Heart left ventricle (tissue), 16 donors: ENCODE results near the gene CTSO. TPM values are rescaled to one million over a fixed set of nuclear protein-coding genes. Genes with fewer than 3 reads are reported as not detected.

Experiments
- ATAC-seq, 4 donors: fragments of 200-7000 bp; cut with Tn5 transposase; one replicate each; pipeline ENCODE4 v1.9.1; 2020 to 2022; ENCODE audit warnings: moderate library complexity in 4 of 4, mild to moderate bottlenecking in 3 of 4, moderate number of reproducible peaks in 1 of 4
- DNase-seq, 5 donors: peaks; one replicate each; pipeline ENCODE4 v3.0.0-alpha.2; 2020
- H3K27ac ChIP-seq, 12 donors: fragments of 200-600 bp; sonication (generic) in 4 of 12; one replicate each; pipeline versions ENCODE4 v1.5.0 to v1.8.0; 2016 to 2022; ENCODE audit warnings: mild to moderate bottlenecking in 2 of 12
- H3K27me3 ChIP-seq, 9 donors: fragments of 200-600 bp; sonication (generic) in 2 of 9; one replicate each; pipeline versions ENCODE4 v1.5.1 to v1.8.0; 2016 to 2022; ENCODE audit warnings: mild to moderate bottlenecking in 3 of 9
- H3K36me3 ChIP-seq, 9 donors: fragments of 200-600 bp; sonication (generic) in 2 of 9; one replicate each; pipeline versions ENCODE4 v1.5.0 to v1.8.0; 2018 to 2022; ENCODE audit warnings: mild to moderate bottlenecking in 2 of 9
- H3K4me1 ChIP-seq, 12 donors: fragments of 200-600 bp; sonication (generic) in 4 of 12; one replicate each; pipeline versions ENCODE4 v1.5.0 to v1.8.0; 2016 to 2022; ENCODE audit warnings: mild to moderate bottlenecking in 3 of 12
- H3K4me3 ChIP-seq, 12 donors: fragments of 200-600 bp; sonication (generic) in 4 of 12; one replicate each; pipeline versions ENCODE4 v1.5.0 to v1.8.0; 2017 to 2022; ENCODE audit warnings: mild to moderate bottlenecking in 9 of 12, moderate library complexity in 4 of 12
- H3K9me3 ChIP-seq, 12 donors: fragments of 200-600 bp; sonication (generic) in 4 of 12; one replicate each; pipeline versions ENCODE4 v1.5.0 to v1.8.0; 2016 to 2022; ENCODE audit warnings: mild to moderate bottlenecking in 1 of 12
- POLR2A ChIP-seq, 2 donors: fragments of 450-650 bp; IDR thresholded peaks; one replicate each; pipeline ENCODE4 v1.6.1; 2017; ENCODE audit warnings: antibody characterized with exemption in 2 of 2, mild to moderate bottlenecking in 2 of 2, moderate library complexity in 2 of 2
- WGBS, 4 donors: extraction: QIAGEN DNeasy Blood & Tissue Kit in 2 of 4; methylation state at CpG; one replicate each; pipeline versions ENCODE4 v1.1.5 to v1.1.7; 2013 to 2018; 5-methylcytosine and 5-hydroxymethylcytosine counted together
- intact Hi-C, 10 donors: fragments of 100-400 bp; cut with DNase I; formaldehyde crosslinking; loops; one replicate each; pipeline versions ENCODE4 v1.11.1 to v1.14.2; 2022
- polyA plus RNA-seq, 2 donors: library from polyadenylated mRNA; stranded (reverse); fragments of 200-250 nt; gene quantifications; one replicate each; pipeline ENCODE4 v1.2.3, GENCODE V29; 2013
- total RNA-seq, 9 donors: library from RNA; depleted of rRNA in 2 of 9; stranded (reverse); fragments of >200 nt in 2 of 9; fragmentation: NEBNext Ultra II Directional in 3 of 9; extraction: Animal tissue kit (Norgen Biotek cat#: 25700) in 3 of 9; gene quantifications; one replicate each; pipeline versions ENCODE4 v1.1.0 to v1.2.4, GENCODE V29; 2016 to 2023
- TF ChIP-seq, protein P1 (sequence below), 12 donors: fragments of 200-600 bp; sonication (generic) in 4 of 12; IDR thresholded peaks; one replicate each; pipeline versions ENCODE4 v1.5.0 to v1.8.0; 2018 to 2022; ENCODE audit warnings: antibody characterized with exemption in 12 of 12, mild to moderate bottlenecking in 5 of 12
- donor health status: ischemic (EF 13 %, LVEDD 7.1; RV severe dilation, severe dysfunction).
- donor health status: healthy with polysubstance abuse.
- donor health status: DM: no; HTN: yes; CAD: no.
- donor health status: DM: no; HTN: no; CAD: no.
- donor health status: ischemic (EF 25% LVEDD 6.9; RV normal size, moderate dysfunction).
- donor health status: ischemic (EF 25% LVEDD 5.7; RV mildly dilated, moderate dysfunction).
- donor health status: healthy.
- donor health status: DM: yes; HTN: yes; CAD: no.
- donor health status: ischemic (EF 35%, LVEDD 5.7; RV mildly dilated, moderate dysfunction).
- donor health status: nonischemic (EF 11% LVEDD 7.7; RV severe dilation, severe dysfunction).
- donor health status: DM: yes; HTN: yes; CAD: no.
- donor health status: PGD.
- donor health status: ischemic (EF 29% LVEDD 5.4; RV normal size, mild dysfunction).
- donor health status: nonischemic (EF 23%, LVEDD 6.1; RV moderate dilation, normal function).

Gene CTSO
- total and polyA plus RNA-seq, 11 donors: 2.6 to 26.0 (median 7.0) TPM

DNA sequence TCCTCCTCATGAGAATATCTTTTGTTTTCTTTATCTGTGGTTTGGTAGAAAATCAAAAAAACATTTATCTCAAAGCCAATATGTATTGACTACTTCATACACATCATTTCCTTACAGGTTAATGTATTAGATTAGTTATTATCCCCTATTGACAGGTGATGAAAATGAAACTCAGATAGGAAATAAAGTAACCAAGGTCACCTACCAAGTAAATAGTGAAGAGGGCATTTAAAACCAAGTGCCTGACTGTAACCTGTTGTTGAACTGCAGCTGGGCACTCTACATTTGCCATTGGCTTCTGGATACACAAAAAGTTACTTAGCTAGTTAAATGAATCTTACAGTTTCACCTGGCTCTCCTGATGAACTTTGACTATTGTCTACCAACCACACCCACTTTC, 41.4 kb upstream of the CTSO start:
- no peak for DNase-seq
- TF ChIP-seq, protein P1, sequence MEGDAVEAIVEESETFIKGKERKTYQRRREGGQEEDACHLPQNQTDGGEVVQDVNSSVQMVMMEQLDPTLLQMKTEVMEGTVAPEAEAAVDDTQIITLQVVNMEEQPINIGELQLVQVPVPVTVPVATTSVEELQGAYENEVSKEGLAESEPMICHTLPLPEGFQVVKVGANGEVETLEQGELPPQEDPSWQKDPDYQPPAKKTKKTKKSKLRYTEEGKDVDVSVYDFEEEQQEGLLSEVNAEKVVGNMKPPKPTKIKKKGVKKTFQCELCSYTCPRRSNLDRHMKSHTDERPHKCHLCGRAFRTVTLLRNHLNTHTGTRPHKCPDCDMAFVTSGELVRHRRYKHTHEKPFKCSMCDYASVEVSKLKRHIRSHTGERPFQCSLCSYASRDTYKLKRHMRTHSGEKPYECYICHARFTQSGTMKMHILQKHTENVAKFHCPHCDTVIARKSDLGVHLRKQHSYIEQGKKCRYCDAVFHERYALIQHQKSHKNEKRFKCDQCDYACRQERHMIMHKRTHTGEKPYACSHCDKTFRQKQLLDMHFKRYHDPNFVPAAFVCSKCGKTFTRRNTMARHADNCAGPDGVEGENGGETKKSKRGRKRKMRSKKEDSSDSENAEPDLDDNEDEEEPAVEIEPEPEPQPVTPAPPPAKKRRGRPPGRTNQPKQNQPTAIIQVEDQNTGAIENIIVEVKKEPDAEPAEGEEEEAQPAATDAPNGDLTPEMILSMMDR (IDR thresholded peaks at IDR 0.05): no peak
- no peak for TF ChIP-seq POLR2A (IDR thresholded peaks at IDR 0.05)

DNA sequence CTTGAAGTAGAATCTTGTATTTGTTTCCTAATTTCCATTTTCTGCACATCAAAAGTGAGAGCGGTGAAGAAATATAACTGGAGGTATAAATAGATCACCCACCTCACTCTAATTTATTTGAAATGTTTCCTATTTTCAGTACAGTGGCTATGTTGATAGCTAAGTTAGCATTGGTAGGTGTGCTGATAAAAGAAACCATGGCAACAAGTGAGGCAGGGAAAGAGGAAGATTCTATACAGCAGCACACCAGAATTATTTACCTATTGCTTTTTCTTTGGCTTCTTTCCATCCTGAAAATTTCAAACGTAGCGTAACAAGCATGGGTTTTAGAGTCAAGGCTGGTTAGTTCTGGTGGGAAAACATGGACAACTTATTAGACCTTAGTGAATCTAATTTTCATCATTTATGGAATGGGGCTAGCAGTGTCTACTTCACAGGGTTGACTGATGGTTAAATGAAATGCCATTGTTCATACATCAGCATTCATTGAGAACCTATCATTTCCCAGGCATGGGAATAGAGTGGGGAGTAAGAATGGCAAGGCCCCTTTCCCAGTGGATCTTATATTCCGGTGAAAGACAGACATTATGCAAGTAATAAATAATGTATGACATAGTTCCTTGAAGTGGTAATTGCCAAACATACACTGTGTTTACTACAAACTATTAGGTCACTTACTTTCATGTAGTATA, 30.6 kb upstream of the CTSO start:
- TF ChIP-seq POLR2A (IDR thresholded peaks at IDR 0.05): no peak
- TF ChIP-seq, protein P1 (IDR thresholded peaks at IDR 0.05): no peak
- ATAC-seq: no peak
- Histone ChIP-seq H3K9me3 (peaks cover 0 to 5% (median 0%) of the 10 kb centered on the region in 12 donors), H3K27me3 (peaks cover 0 to 6% (median 0%) of the 10 kb centered on the region in 9 donors), H3K36me3 (no peaks in the 10 kb centered on the region), H3K4me1 (no peaks in the 10 kb centered on the region), H3K27ac (no peak overlapping the region), H3K4me3 (no peak overlapping the region)
- no peak for DNase-seq
- intact Hi-C loops: no loop called here
- 74 to 85% (median 82%) methylated on average over 4 of the region's 4 CpGs for WGBS, 4 donors

More for the DNA sequence above, 41.4 kb upstream of the CTSO start:
- H3K27me3 ChIP-seq: no peaks in the 10 kb centered on the region
- H3K36me3 ChIP-seq: no peaks in the 10 kb centered on the region
- no peaks in the 10 kb centered on the region for H3K4me1 ChIP-seq
- no peak for ATAC-seq
- intact Hi-C loops: no loop called here
- no peak overlapping the region for H3K27ac ChIP-seq
- no peaks in the 10 kb centered on the region for H3K9me3 ChIP-seq
- no peak overlapping the region for H3K4me3 ChIP-seq

DNA sequence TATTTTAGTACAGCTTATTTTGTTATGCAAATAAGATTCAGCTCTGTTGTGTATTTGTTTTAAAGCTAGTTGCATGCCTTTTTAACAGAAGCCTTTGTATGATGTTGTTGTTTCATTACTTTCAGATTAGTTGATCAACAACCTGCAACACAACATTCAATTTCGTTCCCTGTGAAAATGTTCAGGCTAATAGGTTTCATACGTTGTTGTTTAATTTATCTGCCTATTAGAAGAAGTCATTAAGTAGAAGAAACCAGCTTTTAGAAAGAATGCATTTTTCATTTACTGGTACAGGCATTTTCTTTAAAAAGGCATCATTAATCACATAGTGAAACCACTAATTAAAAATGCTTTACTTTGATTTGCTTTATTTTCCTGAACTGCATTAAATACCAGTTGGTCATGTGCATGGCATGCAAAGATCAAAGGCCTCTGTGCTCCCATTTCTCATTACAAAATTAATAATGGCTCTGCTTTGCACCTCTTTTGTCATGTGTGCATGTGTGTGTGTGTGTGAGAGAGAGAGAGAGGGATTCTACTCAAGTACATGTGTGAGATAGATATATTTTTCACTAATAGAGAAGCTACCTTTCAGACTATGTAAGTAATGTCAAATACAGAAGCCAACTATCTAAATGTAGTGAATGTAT, 29.2 kb upstream of the CTSO start:
- H3K4me1 ChIP-seq: no peaks in the 10 kb centered on the region
- H3K4me3 ChIP-seq: no peak overlapping the region
- TF ChIP-seq POLR2A (IDR thresholded peaks at IDR 0.05): no peak
- TF ChIP-seq, protein P1 (IDR thresholded peaks at IDR 0.05): no peak
- H3K27ac ChIP-seq: no peak overlapping the region
- intact Hi-C loops: no loop called here
- H3K27me3 ChIP-seq: peaks cover 0 to 6% (median 0%) of the 10 kb centered on the region in 9 donors
- peaks cover 0 to 11% (median 0%) of the 10 kb centered on the region in 12 donors for H3K9me3 ChIP-seq
- 52 to 63% (median 55%) methylated on average over 2 of the region's 2 CpGs for WGBS, 4 donors
- DNase-seq: no peak
- H3K36me3 ChIP-seq: no peaks in the 10 kb centered on the region
- no peak for ATAC-seq

DNA sequence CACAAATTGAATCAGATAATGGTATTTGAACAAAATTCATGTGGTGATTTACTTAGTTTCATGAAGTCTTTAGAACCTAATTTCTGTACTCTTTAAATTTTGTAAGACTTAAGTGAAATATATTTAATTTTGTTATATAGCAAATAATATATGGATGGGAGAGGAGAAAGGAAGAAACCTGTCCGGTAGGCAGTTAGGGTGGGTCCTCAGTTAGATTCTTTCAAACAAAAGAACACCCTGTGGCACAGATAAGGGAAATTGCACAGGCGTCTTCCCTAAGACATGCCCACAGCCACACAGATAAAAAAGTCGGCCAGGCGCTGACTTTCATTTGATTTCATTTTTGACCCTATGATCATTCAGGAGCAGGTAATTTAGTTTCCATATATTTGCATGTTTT, 25.1 kb upstream of the CTSO start:
- H3K9me3 ChIP-seq: peaks cover 0 to 11% (median 0%) of the 10 kb centered on the region in 12 donors
- no peaks in the 10 kb centered on the region for H3K36me3 ChIP-seq
- H3K4me3 ChIP-seq: no peak overlapping the region
- intact Hi-C loops: no loop called here
- peaks cover 0 to 6% (median 0%) of the 10 kb centered on the region in 9 donors for H3K27me3 ChIP-seq
- ATAC-seq (no peak), DNase-seq (no peak)
- no peaks in the 10 kb centered on the region for H3K4me1 ChIP-seq
- TF ChIP-seq POLR2A (IDR thresholded peaks at IDR 0.05): no peak
- TF ChIP-seq, protein P1 (IDR thresholded peaks at IDR 0.05): no peak
- 70 to 89% (median 79%) methylated on average over 4 of the region's 4 CpGs for WGBS, 4 donors
- no peak overlapping the region for H3K27ac ChIP-seq
